ENCODE data around the gene TMEM80. TPM values are rescaled to one million over a fixed set of nuclear protein-coding genes. Genes with fewer than 3 reads are reported as not detected.
"Not testable (repeated sequence)": the region's sequence is repeated elsewhere in the genome, so short reads cannot be mapped to it uniquely, and the experiment has no call there.

Gene TMEM80
- total RNA-seq, 1 experiment from 2014 or later = 15.8 TPM

- DNase-seq (ENCODE audit: low spot score) = no peak
These were observed 16.1 kb upstream of the TMEM80 start for GRCh38 chr11:679271-680207.

- no peak for DNase-seq (ENCODE audit: low spot score)
These were observed 15.1 kb upstream of the TMEM80 start for GRCh38 chr11:680476-680875.

GRCh38 chr11:680970-681369, 14.6 kb upstream of the TMEM80 start:
- no peak for DNase-seq (ENCODE audit: low spot score)

GRCh38 chr11:686451-687243, 9.0 kb upstream of the TMEM80 start:
- DNase-seq (ENCODE audit: low spot score) = no peak

GRCh38 chr11:687751-688150, 7.9 kb upstream of the TMEM80 start:
- no peak for DNase-seq (ENCODE audit: low spot score)

- DNase-seq (ENCODE audit: low spot score) = no peak
These were observed 6.9 kb upstream of the TMEM80 start for GRCh38 chr11:688681-689080.

GRCh38 chr11:689625-690024, 6.0 kb upstream of the TMEM80 start:
- DNase-seq (ENCODE audit: low spot score) = no peak

GRCh38 chr11:690244-690643, 5.4 kb upstream of the TMEM80 start:
- not testable (repeated sequence) for DNase-seq (ENCODE audit: low spot score)

- DNase-seq (ENCODE audit: low spot score) = no peak
These were observed 4.6 kb upstream of the TMEM80 start for GRCh38 chr11:690738-691633.

GRCh38 chr11:691710-692590, 3.7 kb upstream of the TMEM80 start:
- DNase-seq (ENCODE audit: low spot score) = no peak

GRCh38 chr11:692824-693414, 2.7 kb upstream of the TMEM80 start:
- DNase-seq (ENCODE audit: low spot score) = no peak

- no peak for DNase-seq (ENCODE audit: low spot score)
These were observed 2.2 kb upstream of the TMEM80 start for GRCh38 chr11:693415-693831.

GRCh38 chr11:693887-694562, 1.6 kb upstream of the TMEM80 start:
- no peak for DNase-seq (ENCODE audit: low spot score)

- DNase-seq (ENCODE audit: low spot score) = peak; percentile 97
These were observed 891 bp upstream of the TMEM80 start, which contains the start of gene DEAF1 for GRCh38 chr11:694563-695287. Gene DEAF1, minus strand, starts transcription at chr11:695222. Its CDS starts 175 bp downstream, at chr11:695047.

GRCh38 chr11:695288-695537, 403 bp upstream of the TMEM80 start:
- no peak for DNase-seq (ENCODE audit: low spot score)

- no peak for DNase-seq (ENCODE audit: low spot score)
These were observed 1.4 kb downstream of the TMEM80 start for GRCh38 chr11:696955-697491.

- no peak for DNase-seq (ENCODE audit: low spot score)
These were observed 2.2 kb downstream of the TMEM80 start for GRCh38 chr11:697811-698311.

GRCh38 chr11:698493-699115, 3.0 kb downstream of the TMEM80 start:
- no peak for DNase-seq (ENCODE audit: low spot score)
